K562 treated with DMSO at 1 percent for 12 hours (cell line): ENCODE data around the gene IQSEC1. TPM values are rescaled to one million over a fixed set of nuclear protein-coding genes. Genes with fewer than 3 reads are reported as not detected.

Source experiments
- total RNA-seq: library from RNA; unstranded; fragments of 300-600 nt; gene quantifications from 2 replicates; pipeline ENCODE4 v1.2.3, GENCODE V29; 2022; ENCODE audit not compliant: insufficient read depth

The IQSEC1 gene
- 4.2 and 20.1 TPM in 2 replicates for total RNA-seq

GRCh38 chr3:13073326-13074005, at the start of gene IQSEC1:
IQSEC1 (minus strand) TSS chr3:13073429; CDS start chr3:13073014, 415 bp downstream.

Other genes starting within 250 kb of the IQSEC1 start
- 1,822 and 3,094 TPM in 2 replicates for gene RPL32, start 231.9 kb downstream of the IQSEC1 start, total RNA-seq